Measurements from ENCODE around the gene ZCCHC7.

Gene ZCCHC7

GRCh38 chr9:37210737-37211523 lies 90.6 kb downstream of the ZCCHC7 start:
- TF ChIP-seq, protein P1, sequence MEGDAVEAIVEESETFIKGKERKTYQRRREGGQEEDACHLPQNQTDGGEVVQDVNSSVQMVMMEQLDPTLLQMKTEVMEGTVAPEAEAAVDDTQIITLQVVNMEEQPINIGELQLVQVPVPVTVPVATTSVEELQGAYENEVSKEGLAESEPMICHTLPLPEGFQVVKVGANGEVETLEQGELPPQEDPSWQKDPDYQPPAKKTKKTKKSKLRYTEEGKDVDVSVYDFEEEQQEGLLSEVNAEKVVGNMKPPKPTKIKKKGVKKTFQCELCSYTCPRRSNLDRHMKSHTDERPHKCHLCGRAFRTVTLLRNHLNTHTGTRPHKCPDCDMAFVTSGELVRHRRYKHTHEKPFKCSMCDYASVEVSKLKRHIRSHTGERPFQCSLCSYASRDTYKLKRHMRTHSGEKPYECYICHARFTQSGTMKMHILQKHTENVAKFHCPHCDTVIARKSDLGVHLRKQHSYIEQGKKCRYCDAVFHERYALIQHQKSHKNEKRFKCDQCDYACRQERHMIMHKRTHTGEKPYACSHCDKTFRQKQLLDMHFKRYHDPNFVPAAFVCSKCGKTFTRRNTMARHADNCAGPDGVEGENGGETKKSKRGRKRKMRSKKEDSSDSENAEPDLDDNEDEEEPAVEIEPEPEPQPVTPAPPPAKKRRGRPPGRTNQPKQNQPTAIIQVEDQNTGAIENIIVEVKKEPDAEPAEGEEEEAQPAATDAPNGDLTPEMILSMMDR (IDR thresholded peaks at IDR 0.05; ENCODE audit: low read depth, low read length, missing control alignments) = no peak
- no peak overlapping the region for H3K4me3 ChIP-seq (ENCODE audit: low read depth, low read length)
- no peak for DNase-seq (ENCODE audit: low read depth)

- TF ChIP-seq, protein P1 (IDR thresholded peaks at IDR 0.05; ENCODE audit: low read depth, low read length, missing control alignments) = no peak
- no peak for DNase-seq (ENCODE audit: low read depth)
- H3K4me3 ChIP-seq (ENCODE audit: low read depth, low read length) = no peak overlapping the region; the same call in 1 of the 2 replicates
Measured at GRCh38 chr9:37212435-37212834, 92.1 kb downstream of the ZCCHC7 start.

- TF ChIP-seq, protein P1 (IDR thresholded peaks at IDR 0.05; ENCODE audit: low read depth, low read length, missing control alignments) = no peak
- no peak overlapping the region for H3K4me3 ChIP-seq (ENCODE audit: low read depth, low read length)
- DNase-seq (ENCODE audit: low read depth) = no peak
Measured at GRCh38 chr9:37215381-37215780, 95.0 kb downstream of the ZCCHC7 start.

DNA sequence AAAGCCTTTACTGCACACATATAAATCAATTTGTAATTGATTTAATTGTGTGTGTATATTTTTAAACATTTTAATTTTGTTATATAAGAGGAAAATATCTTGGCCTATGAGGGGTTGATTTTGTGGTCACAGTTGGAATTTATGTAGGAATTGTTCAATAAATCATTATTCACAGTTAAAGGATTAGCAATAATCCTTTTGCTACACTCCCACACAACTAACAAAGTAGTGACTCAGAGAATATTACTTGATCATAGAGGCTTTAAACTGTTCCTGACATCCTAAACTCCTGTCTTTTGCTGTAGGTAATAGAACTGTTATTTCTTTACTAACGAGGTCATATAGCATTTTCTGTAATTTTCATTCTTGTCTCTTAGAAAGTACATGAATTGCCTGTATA lies 95.5 kb downstream of the ZCCHC7 start:
- TF ChIP-seq, protein P1 (IDR thresholded peaks at IDR 0.05; ENCODE audit: low read depth, low read length, missing control alignments) = no peak
- no peak for DNase-seq (ENCODE audit: low read depth)
- no peak overlapping the region for H3K4me3 ChIP-seq (ENCODE audit: low read depth, low read length)

- TF ChIP-seq, protein P1 (IDR thresholded peaks at IDR 0.05; ENCODE audit: low read depth, low read length, missing control alignments) = no peak
- no peak for DNase-seq (ENCODE audit: low read depth)
- H3K4me3 ChIP-seq (ENCODE audit: low read depth, low read length) = no peak overlapping the region
Measured at GRCh38 chr9:37217161-37217560, 96.8 kb downstream of the ZCCHC7 start.

DNA sequence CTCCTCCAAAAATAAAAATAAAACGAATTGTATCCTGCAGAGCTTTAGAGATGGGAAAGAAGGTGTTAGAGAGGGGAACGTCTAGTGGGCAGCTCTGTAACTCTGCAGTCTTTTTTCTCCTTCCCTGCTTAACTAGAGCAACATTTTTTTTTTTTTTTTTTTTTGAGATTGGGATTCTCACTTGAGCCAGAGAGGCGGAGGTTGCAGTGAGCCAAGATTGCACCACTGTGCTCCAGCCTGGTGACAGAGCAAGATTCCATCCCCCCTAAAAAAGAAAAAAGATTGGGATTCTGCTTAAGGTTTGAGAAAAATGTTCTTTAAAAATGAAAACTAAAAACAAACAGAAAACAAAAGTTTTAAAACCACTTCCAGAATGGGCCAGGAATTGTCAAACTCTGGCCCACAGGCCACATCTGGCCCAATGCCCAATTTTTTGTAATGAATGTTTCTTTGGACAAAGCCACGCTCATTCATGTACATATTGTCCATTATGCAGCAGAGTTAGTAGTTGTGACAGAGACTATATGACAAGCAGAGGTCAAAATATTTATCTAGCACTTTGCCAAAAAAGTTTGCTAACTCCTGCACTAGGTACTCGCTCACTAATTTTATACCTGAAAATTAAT lies 98.5 kb downstream of the ZCCHC7 start:
- DNase-seq (ENCODE audit: low read depth) = no peak
- TF ChIP-seq, protein P1 (IDR thresholded peaks at IDR 0.05; ENCODE audit: low read depth, low read length, missing control alignments) = no peak
- H3K4me3 ChIP-seq (ENCODE audit: low read depth, low read length) = no peak overlapping the region

All from GM12864 (cell line).